GM18502 (cell line): ENCODE measurements around the gene YIF1A.
"Not testable (repeated sequence)": the region's sequence is repeated elsewhere in the genome, so short reads cannot be mapped to it uniquely, and the experiment has no call there.

ENCODE experiments used
- ATAC-seq: cut with Tn5 transposase; IDR thresholded peaks from one replicate; pipeline ENCODE4 v1.9.1; 2021; ENCODE audit warnings: mild to moderate bottlenecking; ENCODE audit not compliant: unreplicated experiment, poor library complexity

YIF1A gene

GRCh38 chr11:66287889-66288670 is 863 bp downstream of the YIF1A start:
- no peak for ATAC-seq

DNA sequence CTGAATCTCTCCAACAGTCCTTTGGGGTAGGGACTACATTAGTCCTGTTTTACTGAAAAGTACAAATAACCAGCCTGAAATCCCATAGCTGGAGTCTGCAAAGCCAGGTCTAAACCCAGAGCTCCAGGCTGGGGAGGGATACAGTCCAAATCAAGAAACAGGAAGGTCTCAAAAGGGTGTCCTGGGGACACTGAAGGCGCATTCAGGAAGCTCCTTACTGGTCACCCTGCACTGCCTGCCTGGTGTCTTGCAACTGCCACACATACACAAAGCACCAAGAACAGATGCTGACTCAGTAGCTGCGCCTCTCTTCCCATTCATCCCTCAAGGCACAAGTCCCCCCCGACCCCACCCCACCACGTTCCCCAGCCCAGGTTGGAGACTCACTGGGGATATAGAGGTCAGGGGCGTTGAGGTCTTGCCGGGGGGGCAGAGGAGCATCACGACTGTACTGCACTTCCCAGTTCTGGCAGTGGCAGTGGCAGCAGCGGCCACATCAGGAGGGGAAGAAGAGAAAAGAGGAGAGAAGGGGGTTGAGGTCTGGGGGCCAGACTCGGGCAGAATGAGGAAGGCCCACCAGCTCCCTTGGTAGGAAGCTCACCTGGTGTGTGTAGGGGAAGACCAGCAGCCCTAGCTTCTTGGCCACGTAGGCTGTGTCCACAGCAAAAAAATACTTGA is 1.6 kb downstream of the YIF1A start:
- ATAC-seq, result no peak

GRCh38 chr11:66286699-66287098 is 2.2 kb downstream of the YIF1A start:
- ATAC-seq, result no peak

DNA sequence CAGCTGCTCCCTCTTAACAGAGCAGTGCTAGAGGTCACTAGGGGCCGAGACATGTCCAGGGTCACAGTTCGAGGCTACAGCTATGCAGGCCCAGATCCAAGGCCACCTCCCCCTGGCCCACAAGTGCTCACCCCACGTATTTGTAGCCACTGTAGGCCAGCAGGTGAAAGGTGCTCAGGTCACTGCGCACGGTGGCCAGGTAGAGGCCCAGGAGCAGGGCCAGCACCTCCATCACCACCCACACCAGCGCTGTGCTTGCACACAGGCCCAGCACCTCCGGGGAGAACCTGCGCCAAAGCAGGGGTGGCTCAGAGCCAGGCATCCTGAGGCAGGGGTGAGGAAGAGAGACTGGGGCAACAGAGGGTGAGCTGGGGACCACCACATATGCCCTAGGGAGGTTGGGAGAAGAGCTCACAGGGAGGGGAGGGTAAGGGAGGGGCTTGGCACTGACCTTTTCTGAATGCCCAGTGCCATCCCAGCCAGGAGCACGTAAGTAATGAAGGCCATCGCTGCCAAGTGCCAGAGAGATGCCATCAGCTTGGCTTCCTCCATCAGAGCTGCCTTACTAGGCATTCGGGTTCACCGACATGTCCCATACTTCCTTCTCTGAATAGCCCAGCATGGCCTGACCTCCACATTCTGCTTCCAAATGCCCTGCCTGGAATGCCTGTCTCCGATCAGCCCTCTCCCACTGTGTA is 3.5 kb downstream of the YIF1A start:
- no peak for ATAC-seq

GRCh38 chr11:66284526-66285078 is 4.3 kb downstream of the YIF1A start:
- no peak for ATAC-seq

GRCh38 chr11:66283461-66284105 is 5.4 kb downstream of the YIF1A start:
- ATAC-seq, result no peak

DNA sequence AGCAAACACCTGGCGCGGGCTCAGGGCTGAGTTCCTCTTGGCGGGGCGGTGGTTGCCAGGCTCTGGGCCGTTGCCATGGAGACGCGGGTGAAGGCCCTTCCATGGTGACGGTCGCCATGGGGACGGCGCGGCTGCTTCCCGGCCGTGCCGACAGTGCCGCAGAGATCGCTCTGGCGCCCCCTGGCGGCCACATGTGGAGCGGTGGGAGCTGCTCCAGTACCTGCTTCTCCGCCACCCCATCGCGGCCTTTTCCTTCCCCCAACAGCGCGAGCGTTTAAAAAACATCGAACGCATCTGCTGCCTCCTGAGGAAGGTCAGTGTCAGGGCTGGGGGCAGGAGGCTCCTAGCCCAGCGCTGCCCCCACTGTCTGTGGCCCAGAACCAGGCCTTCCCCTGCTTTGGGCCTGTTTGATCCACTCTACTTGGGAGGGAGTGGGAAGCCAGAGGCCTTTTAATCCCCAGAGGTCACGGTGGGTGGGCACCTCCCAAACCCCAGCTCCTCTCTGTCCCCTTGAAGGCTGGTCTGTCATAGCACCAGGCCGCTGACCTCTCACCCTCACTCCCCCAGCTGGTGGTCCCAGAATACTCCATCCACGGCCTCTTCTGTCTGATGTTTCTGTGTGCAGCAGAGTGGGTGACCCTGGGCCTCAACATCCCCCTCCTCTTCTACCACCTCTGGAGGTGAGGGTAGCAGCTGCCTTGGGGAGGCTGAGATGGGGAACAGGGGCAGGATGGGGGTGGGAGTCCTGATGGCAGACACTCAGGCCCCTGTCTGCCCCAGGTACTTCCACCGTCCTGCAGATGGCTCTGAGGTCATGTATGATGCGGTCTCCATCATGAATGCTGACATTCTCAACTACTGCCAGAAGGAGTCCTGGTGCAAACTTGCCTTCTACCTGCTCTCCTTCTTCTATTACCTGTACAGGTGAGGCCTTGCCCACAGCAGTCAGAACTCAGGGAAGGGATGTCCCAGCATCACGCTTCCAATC is 6.2 kb downstream of the YIF1A start:
- peak; percentile 74 for ATAC-seq

GRCh38 chr11:66281776-66282467 is 7.0 kb downstream of the YIF1A start:
- ATAC-seq, result no peak

DNA sequence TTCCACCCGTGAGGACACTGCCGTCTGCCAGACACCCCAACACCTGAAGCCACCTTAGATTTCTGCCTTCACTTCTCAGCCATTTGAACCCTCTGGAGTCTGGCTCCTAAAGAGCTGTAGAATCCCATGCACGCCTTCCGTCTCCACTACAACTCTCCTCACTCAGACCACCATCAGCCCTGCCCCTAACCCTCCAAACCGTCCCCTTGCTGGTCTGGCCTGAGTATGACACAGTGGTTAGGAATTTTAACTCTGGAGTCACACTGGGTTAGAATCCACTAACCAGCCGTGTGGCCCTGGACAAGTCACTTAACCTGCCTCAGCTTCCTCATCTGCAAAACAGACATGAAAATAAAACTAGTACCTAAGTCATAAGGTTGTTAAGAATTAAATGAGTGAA is 7.9 kb downstream of the YIF1A start:
- no peak for ATAC-seq

DNA sequence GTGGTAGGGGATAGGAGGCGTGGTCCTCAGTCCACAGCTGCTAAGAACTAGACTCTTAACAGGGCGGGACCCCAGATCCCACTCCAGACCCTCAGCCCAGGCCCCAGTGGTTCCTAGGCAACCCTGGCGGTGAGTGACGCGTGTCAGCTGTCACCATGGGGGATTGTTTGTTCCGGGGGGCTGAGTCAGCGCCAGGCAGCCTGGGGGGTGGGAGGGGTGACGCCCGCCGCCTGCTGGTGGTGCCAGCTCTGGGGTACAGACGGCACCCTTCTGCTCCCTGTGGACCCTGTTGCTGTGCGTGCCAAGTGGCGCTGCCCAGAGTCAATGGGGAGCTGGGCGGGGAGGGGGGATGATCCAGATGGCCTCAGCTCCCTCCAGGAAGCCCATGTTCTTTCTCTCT is 8.5 kb downstream of the YIF1A start:
- no peak for ATAC-seq

DNA sequence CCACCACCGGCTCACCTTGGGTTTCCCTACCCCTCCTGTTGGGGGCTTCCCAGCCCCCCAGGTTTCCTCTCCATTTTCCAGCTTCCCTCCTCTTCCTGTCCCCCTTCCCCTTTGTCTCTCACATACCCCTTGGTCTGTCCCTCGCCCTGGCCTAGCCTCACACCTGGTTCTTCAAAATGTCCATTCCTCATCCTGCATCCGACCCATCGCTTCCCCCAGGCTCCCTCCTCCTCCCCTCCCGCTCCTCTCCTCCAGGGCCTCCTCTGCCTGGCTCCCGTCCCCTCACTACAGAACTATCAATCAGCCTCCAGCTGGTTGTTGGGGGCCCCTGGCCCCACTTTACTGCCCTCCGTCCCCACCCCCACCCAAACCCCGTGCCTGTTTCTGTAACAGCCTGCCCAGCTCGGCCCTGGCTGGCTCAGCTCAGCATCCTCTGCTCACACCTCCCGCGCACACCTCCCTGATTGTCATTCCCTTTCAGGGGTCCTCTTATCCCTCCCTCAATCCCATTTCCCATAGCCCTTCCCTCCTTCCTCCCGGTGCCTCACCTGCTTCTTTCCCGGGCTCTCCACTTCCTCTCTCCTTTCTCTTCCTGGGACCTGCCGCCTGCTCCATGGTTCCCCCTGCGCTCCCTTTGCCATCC is 9.7 kb downstream of the YIF1A start:
- no peak for ATAC-seq

DNA sequence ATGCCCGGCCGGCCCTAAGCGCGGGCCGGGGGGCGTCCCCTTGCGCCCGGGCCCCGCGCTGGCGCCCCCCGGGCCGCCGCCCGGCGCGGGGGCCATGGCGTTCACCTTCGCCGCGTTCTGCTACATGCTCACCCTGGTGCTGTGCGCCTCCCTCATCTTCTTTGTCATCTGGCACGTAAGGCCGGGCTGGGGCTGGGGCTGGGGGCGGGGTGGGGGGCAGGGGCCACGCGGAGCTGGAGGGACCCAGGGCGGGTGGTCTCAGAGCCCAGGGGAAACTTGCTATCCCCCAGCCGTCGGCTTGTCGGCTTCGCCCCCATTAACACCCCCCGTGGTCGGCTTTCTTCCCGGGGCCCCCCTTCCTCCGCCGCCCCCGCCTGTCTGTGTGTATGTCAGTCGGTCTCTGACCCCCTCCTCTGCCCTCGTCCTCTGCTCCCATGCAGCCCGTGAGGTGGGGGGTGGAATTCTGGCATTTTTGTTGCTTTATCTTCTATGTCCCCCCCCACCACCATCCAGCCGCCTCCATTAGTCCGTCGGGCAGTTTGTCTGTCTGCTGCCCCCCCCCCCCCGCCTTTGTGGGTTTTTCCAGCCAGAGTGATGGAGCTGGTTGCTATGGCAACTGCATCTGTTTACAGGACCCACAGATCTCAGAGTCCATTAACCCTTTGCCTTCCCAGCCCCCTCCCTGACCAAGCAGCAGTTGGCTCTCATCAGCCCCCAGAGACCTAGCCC is 10.4 kb downstream of the YIF1A start:
- ATAC-seq, result no peak

DNA sequence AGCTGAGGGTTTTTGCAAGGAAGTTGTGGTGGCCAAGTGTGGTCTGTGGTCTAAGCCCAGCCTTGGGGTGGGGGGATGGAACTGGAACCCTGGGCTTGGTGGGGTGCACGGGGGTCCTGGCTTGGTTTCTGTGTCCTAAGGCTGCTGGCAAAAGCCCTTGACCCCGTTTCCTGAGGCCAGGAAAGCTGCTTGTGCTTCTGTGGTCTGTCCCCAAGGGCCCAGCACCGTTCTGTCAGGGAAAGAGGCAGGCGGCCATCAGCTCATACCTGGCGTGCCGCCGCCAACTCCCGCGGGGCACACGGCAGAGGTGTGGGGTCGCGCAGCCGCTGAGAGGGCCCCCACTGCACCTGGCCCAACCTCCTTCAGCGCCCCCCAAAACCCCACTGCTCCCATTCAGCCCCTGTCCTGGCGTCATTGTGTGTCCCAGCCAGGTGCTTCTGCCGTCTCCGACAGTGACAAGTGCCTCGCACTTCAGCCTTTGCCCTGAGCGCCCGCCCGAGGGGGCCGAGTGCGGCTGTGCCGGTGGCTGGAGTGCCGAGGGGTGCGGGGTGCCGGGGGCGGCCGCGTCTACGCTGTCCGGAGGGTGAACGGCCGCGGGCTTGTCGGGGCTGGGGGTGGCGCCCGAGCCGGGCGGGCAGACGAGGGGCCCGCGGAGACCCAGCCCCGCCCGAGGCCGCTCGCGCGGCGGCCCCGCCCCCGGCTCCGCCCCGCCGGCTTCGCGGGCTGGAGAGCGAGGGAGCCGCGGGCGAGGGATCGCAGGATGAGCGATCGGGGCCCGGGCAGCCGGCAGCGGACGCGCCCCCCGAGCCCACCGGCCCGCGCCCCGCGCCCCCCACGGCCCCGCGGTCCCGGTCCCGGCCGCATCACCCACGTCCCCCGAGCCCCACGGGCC is 11.2 kb downstream of the YIF1A start, which contains the start of gene CNIH2:
TSS of gene CNIH2 (plus strand) at position 705 of the 892 bp plus-strand sequence. CDS start 282 bp downstream, outside the sequence.
- no peak for ATAC-seq

DNA sequence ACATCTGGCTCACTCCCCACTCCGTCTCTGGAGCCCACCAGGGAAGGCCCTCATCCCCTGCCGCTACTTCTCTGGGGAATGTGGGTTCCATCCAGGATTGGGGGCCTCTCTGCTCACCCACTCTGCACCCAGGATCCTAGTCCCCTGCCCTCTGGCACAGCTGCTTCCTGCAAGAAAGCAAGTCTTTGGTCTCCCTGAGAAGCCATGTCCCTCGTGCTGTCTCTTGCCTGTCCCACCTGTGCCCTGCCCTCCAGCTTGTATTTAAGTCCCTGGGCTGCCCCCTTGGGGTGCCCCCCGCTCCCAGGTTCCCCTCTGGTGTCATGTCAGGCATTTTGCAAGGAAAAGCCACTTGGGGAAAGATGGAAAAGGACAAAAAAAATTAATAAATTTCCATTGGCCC is 11.9 kb downstream of the YIF1A start:
- ATAC-seq, result not testable (repeated sequence)

- not testable (repeated sequence) for ATAC-seq
These were observed 12.3 kb downstream of the YIF1A start for GRCh38 chr11:66276619-66277018.

GRCh38 chr11:66275984-66276612 is 12.8 kb downstream of the YIF1A start:
- ATAC-seq, result no peak
